Measurements from ENCODE around the gene B3GALT2.
"Not testable (repeated sequence)": the region's sequence is repeated elsewhere in the genome, so short reads cannot be mapped to it uniquely, and the experiment has no call there.

B3GALT2 gene, protein sequence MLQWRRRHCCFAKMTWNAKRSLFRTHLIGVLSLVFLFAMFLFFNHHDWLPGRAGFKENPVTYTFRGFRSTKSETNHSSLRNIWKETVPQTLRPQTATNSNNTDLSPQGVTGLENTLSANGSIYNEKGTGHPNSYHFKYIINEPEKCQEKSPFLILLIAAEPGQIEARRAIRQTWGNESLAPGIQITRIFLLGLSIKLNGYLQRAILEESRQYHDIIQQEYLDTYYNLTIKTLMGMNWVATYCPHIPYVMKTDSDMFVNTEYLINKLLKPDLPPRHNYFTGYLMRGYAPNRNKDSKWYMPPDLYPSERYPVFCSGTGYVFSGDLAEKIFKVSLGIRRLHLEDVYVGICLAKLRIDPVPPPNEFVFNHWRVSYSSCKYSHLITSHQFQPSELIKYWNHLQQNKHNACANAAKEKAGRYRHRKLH

DNA sequence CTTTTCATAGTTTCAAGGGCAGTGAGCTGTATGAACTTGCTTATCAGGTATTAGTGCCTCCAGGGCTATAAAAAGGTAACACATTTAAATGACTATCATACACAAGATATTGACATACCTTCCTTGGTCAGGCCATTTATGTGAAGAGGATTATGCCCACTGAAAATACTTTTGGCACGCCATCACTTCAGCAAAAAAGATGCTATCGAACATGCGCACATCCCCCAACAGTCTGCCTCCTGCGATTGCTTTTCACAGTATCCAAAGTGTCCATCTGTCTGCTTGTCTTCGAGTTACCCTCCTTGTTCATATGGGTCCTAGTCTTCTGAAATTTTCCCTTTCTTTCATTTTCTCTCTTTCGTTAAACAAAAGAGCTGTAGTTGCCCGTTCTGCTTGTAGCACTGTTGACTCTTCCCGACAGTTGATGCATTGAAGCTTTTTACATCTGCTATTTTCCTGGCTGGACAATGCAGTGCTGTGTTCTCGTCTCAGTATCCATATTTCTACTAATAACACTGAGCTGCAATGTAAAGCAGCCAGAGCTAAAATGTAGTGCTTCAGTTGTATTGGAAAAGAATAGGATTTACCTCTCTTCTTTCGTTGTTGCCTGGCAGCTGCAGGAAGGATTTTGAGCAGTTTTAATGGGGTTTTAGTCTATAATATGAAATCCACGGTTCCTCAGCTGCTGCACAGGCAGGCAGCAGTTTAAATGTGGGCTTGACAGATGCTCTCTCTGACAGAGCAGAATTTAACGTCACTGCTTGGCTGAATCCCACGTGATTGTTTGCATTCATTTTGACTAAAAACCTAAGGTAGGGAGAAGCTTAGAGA lies at the start of gene B3GALT2:
Gene B3GALT2, minus strand, starts transcription at position 713 of the 831 bp plus-strand sequence. CDS start 5,051 bp downstream, outside the sequence.
- peak; percentile 77 for DNase-seq

DNA sequence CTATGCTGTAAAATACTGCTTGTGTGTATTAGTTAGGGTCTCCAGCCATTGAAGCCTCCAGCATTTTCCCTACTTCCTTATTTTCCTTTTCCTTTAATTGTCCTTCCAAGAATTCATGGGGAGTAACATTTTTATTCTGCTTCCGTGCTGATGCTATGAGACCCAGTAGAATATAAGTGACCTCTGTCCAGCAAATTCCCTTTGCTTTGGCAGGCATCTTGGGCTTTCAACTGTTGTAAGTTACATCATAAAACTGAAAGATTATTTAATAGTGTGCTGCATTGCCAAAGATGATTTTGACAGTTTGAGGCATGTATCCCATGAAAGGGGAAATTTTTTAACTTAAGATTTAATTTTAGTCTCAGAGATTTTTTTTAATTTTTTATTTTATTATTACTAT lies 48.1 kb upstream of the B3GALT2 start:
- no peak for DNase-seq

DNA sequence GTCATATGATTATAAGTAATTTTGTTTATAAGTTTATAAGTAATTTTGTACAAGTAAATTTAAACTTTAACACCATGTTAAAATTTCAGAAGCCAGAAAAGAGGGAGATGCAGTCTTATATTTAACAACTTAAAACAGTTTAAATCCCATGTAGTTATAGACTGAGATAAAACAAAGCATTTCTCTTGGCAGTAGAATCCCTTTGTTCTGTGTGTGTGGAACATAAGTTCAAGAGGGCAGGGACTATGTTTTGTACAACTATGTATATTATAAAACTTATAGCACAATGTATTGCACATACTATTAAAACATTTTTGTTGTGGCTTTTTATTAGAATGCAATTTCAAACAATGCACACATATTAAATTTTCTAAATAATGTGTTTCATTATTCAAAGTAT lies 44.7 kb upstream of the B3GALT2 start:
- DNase-seq, result not testable (repeated sequence)

DNA sequence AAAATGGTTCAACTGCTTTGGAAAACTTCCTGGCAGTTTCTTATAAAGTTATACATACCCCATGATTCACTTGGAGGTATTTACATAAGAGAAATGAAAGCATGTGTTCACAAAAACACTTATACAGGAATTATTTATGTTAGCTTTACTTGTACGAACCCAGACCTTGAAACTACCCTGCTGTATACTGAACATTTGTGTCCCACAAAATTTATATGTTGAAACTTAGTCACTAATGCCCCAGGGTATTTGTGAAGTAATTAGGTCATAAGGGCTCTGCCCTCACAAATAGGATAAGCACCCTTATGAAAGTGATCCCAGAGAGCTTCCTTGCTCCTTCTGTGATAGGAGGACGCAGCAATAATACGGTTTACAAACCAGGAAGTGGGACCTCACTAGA lies 42.7 kb upstream of the B3GALT2 start:
- no peak for DNase-seq

DNA sequence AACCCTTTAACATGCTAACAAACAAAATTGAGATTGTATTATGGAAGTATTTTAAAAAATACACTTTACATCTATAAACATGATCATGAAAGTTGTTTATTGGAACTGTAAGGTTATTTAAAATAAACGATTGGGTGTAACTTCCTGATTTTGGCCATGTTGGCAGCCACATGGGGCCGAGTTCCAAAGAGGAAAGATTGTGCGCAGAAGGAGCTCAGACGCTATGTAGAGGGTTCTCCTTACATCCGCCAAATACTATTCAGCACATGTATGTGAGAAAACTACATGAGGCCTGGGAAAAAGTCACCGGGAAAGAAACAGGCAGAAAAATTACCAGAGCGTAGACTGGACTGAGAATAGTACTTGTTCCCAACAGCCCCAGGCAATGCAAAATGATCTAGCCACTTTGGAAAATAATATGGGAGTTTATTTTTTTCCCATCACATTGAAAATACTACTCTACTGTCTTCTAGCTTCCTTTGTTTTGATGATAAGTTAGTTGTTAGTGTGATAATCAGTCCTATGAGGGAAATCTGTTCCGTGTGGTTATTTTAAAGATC lies 35.7 kb upstream of the B3GALT2 start:
- no peak for DNase-seq

DNA sequence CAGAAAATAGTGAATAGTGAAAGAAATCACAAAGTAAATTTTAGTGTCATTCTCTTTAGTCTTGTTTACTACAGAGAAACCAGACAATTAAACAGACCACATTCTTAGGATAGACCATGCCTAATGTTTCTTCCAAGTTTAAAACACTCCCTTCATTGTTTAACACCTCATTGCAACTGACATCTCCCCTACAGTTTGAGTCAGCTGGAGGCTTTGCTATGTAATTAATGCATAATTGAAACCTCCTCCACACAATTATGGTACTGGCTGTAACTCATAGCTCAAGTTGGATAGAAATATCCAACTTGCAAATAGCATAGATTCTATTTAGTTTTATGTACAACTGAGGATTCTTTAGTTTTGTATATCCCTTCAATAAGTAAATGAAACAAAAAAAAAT lies 35.2 kb upstream of the B3GALT2 start:
- DNase-seq, result no peak

DNA sequence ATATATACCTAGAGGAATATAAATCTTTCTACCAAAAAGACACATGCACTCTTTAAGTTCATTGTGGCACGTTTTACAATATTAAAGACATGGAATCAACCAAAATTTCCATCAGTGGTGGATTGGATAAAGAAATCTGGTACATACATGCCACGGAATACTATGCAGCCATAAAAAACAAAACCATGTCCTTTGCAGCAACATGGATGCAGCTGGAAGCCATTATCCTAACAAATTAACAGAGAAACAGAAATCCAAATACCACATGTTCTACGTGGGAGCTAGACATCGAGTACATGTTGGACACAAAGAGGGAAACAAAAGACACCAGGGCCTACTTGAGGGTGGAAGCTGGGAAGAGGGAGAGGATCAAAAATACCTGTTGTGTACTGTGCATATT lies 33.0 kb upstream of the B3GALT2 start:
- no peak for DNase-seq

DNA sequence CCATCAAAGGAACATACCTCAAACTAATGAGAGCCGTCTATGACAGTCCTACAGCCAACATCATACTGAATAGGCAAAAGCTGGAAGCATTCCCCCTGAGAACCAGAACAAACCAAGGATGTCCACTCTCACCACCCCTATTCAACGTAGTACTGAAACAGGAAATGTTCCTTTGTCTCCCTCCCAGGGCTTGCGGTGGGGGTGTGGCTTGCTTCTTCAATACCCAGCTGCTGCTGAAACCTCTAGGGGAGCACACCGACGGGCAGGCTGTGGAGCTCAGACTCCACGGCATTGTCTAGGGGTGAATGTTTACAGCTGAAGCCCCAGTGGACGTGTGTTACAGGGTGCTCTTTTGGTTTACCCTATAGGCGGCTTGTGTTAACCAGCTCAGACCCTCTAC lies 30.5 kb upstream of the B3GALT2 start:
- DNase-seq, result peak; percentile 23

DNA sequence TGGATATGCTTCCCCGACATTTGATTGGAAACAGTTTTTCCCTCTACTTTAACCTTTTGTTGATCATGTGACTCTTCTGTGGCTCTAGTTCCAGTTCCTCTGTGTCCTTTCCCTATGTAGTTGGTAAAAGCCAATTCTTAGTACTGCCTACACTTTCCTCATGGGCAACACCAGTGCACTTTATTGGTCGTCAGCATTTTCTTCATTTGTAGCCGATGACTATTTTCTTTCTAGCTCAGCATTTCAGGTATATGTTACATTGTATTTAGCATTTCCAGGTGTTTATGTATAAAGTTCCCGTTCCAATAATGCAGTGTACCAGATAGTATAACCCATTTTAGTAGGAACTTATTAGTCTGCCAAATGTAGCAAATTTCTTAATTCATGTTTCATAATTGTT lies 27.6 kb upstream of the B3GALT2 start:
- no peak for DNase-seq

DNA sequence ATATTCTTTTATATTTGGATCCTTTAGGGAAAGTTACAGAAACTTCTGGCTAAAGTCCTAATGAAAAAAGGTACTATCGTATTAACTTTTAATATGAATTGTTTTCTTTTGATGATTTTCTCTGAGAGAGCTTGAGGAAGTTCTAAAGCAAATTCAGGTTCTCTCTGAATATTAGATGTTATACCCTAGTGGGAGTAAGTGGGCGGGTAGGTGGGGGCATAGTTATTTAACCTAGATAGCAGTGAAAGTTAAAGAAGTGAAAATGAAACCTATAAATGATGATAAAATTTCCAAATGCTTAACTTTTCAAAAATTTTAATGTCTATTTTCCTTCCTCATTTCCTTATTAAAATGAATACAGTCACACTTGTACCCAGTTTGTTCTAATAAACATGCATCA lies 26.2 kb upstream of the B3GALT2 start:
- no peak for DNase-seq

DNA sequence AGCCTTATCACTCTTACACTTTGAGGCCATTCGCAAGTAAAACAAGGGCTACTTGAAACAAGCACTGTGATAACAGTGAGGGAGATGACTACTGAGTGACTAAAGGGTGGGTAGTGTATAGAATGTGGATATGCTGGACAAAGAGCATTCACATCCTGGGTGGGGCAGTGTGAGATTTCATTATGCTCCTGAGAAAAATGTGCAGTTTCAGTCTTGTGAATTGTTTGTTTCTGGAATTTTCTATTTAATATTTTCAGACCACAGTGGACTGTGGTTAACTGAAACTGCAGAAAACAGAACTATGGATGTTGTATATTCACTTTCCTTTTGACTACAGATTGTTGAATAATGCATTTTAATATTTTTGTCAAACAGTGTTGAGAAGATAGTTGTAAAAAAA lies 25.1 kb upstream of the B3GALT2 start:
- DNase-seq, result no peak

DNA sequence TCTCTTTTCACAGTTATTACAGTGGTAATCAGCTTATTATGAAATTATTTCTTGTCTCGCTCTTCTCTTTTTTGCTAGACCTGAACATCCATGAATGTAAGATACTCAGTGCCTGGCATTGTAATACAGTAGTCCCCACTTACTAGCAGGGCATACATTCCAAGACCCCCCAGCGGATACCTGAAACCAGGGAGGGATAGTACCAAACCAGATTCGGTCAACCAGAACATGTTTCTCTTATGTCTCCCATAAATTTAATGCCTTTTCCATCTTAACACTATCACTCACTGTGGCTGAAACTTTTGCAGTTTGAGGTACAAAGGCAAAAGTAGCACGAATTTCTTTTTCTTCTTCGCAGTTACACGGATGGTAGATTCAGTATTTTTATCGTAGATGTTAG lies 24.6 kb upstream of the B3GALT2 start:
- DNase-seq, result no peak

DNA sequence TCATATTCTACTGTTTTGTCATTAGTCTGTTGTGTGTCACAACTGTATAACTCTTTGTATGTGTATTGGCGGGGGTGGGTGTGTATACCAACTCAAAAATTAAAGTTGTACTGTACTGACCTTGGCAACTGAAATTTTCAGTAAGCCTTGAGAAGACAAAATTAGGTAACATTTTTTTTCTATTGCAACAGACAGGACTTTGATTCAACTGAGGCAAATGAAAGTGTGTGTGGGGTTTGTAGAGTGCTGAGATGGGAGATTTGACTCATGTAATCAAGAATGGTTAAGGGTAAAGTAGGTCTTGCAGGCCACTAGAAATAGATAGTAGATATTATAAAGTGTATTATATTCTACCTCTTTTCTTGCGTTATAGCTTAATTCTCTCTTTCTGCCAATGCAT lies 14.6 kb upstream of the B3GALT2 start:
- DNase-seq, result no peak

DNA sequence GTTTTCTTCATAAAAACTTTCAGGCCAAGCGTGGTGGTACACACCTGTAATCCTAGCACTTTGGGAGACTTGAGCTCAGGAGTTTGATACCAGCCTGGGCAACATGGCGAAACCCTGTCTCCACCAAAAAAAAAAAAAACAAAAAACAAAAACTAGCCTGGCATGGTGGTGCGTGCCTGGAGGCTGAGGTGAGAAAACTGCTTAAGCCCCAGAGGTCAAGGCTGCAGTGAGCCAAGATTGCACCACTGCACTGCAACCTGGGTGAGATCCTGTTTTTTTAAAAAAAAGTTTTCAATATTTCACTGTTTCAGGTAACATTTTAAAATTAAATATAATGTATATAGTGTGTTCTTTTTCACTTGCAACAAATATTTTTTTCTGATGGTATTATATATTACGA lies 13.5 kb upstream of the B3GALT2 start:
- DNase-seq, result no peak

DNA sequence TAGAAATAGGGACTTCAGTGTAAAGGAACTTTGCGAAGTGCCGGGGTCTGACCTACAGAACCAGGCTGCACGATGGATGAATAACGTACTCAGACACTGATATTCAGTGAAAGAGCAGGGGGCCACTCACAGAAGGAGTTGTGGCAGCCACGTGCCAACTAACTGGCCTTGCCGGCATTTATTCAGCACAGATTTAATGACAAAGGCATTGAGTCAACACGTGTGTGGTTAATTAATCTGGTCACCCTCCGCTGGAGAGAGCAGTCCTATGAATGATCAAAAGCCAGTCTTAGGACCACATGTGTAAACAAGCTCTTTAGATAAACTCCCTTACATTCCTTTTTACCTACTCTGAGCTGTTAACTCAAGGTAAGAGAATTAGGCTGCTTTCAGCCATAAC lies 6.2 kb upstream of the B3GALT2 start:
- no peak for DNase-seq

DNA sequence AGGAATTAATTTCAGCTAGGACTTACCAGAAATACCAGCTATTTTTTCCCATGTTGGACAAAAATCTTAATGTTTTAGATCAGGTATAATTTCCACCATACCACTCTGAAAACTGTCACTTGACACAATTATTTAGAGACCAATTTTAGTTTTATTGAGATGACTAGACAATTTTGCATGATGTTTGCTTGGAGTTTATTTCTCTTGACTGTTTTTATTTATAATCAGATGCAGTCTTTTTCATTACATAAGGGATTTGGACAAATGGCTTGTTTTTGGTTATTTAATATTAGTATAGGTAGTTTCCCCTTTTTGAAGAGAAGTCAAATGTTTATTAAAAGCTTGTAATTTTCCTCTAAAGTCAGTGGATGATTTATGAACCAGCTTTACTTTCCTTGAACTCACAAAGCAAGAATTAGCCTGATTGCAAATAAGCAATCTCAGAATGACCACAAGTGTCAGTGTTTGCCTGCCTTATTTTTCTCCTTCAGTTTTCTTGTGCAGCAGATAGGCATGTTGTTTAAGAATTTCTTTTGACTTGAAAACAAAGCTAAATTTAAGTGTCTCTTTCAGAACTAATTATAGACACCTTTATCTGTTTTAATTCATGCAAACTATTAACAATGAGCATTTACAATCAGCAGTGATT lies 3.8 kb upstream of the B3GALT2 start:
- DNase-seq, result no peak

DNA sequence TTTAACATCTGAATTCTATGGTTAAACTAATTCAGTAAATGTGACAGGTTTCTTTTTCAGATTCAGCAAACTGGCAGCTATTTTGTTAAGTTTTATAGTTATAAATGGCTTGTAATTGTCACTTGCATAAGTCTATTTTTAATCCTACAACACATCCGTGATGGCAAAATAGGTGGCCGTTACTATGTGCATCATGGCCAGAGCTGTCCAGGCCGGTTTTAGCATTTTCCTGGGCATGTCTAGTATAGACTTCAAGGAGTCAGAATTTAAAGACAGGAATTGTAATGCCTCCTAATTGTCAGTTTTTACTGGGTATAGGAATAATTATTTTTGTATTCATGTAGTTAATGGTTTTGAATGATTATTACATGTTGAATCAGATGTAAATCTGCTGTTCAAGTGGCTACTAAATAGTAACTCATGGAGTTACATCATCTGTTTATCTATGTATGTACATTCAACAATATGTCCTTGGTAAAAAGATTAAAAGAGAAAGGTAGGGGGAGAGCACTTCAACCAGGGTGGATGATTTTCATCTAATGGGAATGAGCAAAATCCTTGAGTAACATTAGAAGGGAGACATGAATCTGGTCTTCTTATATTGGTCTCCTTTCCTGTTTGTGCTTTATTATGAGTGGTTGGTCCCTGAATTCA lies 3.2 kb upstream of the B3GALT2 start:
- no peak for DNase-seq

DNA sequence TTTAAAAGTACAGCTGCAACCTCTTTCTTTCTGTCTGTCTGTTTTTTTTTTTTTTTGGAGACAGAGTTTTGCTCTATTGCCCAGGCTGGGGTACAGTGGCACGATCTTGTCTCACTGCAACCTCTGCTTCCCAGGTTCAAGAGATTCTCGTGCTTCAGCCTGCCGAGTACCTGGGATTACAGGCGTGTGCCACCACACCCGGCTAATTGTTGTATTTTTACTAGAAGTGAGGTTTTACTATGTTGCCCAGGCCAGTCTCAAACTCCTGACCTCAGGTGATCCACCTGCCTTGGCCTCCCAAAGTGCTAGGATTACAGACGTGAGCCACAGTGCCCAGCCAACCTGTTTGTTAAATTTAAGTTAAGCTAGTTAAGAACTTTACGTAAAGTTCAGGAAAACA lies 2.5 kb upstream of the B3GALT2 start:
- not testable (repeated sequence) for DNase-seq

DNA sequence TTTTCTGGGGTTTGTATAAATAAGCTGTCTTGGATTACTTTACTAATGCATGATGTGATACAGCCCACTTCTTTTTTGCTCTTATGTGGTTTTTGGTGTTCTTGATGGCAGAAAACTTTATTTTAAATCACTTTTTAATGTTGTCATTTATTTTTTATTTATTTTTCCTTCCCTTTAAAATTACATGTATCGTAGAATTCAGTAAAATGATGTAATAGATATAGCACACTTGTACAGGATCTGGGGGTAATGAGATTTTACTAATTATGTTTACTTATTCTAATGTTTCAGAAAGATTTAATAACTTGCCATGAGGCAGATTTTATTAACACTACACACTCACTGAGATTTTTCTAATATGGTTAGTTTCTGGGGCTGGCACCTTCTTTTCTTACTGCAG lies 701 bp upstream of the B3GALT2 start:
- no peak for DNase-seq

DNA sequence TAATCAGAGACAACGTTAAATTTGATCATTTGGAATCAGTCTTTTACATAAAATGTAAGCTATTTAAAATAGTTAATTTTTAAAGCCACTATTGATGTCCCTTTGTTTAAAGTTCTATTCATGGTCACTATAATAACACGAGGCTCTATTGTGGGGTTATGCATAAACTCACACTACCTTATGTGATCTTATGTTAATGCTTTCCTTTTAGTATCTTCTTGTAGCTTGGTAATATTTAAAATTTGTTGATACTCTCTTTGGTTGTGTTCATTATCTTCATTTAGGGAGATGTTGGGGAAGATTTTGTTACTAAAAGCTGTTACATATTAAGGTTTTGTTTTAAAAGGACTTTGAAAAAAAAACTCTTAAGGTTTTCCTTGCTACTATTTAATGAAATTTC lies 1.2 kb downstream of the B3GALT2 start:
- no peak for DNase-seq

DNA sequence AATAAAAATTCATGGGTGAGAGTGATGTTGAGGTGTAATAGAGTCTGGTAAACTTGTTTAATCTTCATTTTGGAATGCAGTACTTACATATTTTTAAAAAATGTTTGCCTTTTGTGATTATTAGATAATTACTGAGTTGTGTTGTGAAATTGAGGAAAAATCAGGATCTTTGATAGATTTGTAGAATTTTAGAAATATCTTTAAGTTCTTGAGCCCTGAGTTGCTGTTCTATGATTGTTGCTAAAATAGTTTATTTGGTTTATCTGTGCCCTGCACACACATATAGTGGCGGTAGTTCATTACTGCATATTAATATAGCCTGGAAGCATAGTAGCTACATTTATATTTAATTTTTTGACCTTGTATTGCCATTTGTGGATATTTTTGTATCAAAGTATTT lies 1.6 kb downstream of the B3GALT2 start:
- no peak for DNase-seq

DNA sequence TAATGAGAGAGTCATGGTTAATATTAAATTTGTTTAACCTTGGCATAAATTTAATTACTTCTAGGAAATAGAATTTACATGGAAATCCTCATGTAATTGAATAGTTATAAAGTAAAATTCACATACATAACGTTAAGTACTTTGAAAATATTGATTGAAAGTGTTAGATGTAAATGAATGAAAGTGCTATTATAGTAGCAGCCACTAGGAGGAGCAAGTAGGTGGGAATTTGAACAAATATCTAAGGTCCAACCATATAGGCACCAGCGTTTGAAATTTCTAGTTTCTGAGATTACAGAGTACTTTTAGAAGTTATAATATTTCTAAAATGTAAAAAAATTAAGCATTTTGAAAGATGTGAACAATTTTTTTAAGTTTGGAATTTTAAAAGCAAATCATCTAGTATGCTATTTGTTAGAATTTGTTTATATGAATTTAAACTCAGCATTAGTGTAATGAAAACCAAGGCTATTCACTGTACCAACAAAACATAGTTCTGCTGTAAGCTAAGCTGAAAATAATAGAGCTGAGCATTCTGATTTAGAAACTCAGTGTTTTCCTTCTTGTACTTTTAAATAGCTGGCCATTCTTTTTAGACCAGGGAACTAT lies 3.3 kb downstream of the B3GALT2 start:
- DNase-seq, result peak; percentile 77
